Measurements from ENCODE around the gene ITGB3BP. TPM values are rescaled to one million over a fixed set of nuclear protein-coding genes. Genes with fewer than 3 reads are reported as not detected.

Gene ITGB3BP
- polyA plus RNA-seq, 1 donor (not counting 4 experiments of a cell fraction or from before 2014, with no cell fraction given) = 19.5 TPM

GRCh38 chr1:63435161-63435560 is 87.9 kb downstream of the ITGB3BP start:
- H3K4me1 ChIP-seq (ENCODE audit: control insufficient read depth, extremely low read depth, insufficient read depth, low read length) = no peaks in the 10 kb centered on the region
- no peaks in the 10 kb centered on the region for H4K20me1 ChIP-seq (ENCODE audit: control insufficient read depth, extremely low read depth, insufficient read depth, low read length)
- H3K9me1 ChIP-seq (ENCODE audit: control insufficient read depth, extremely low read depth, insufficient read depth, low read length) = no peaks in the 10 kb centered on the region
- TF ChIP-seq CTCF (optimal IDR thresholded peaks at IDR 0.05 in 1 of 3, IDR thresholded peaks at IDR 0.05 in 1 of 3, conservative IDR thresholded peaks at IDR 0.05 in 1 of 3; ENCODE audit: extremely low read depth in 1 of 3, insufficient read depth in 2 of 3, low read length in 3 of 3) = no peak
- TF ChIP-seq EZH2 (IDR thresholded peaks at IDR 0.05; ENCODE audit: low read length) = no peak
- no peak for DNase-seq (ENCODE audit: low read depth, low spot score)
- no peak overlapping the region for H3K27ac ChIP-seq (ENCODE audit: control insufficient read depth, insufficient read depth, low read length)
- dilution Hi-C loops (cut with MboI; ENCODE audit: extremely low pct_ligation_motif_present, low sequenced_read_pairs) = no loop called here
- H3K79me2 ChIP-seq (ENCODE audit: control insufficient read depth, insufficient read depth, low read length) = no peaks in the 10 kb centered on the region
- FAIRE-seq = no peak
- H3K4me2 ChIP-seq (ENCODE audit: control insufficient read depth, extremely low read depth, insufficient read depth, low read depth, low read length) = no peak overlapping the region
- no peak overlapping the region for H3K9ac ChIP-seq (ENCODE audit: control insufficient read depth, extremely low read depth, insufficient read depth, low read length)
- no peaks in the 10 kb centered on the region for H3K27me3 ChIP-seq (ENCODE audit: control insufficient read depth, extremely low read depth, insufficient read depth, low read length)
- H3K4me3 ChIP-seq (ENCODE audit: control insufficient read depth in 2 of 3, extremely low read depth in 1 of 3, insufficient read depth in 2 of 3, low read depth in 1 of 3, low read length in 3 of 3) = no peak overlapping the region
- no peaks in the 10 kb centered on the region for H3K9me3 ChIP-seq (ENCODE audit: control insufficient read depth, low read depth, low read length)
- H2AFZ ChIP-seq (ENCODE audit: control insufficient read depth, low read length) = no peak overlapping the region
- no peaks in the 10 kb centered on the region for H3K36me3 ChIP-seq (ENCODE audit: control insufficient read depth in 2 of 2, extremely low read depth in 1 of 2, insufficient read depth in 2 of 2, low read length in 2 of 2)

GRCh38 chr1:63429281-63429680 is 93.7 kb downstream of the ITGB3BP start:
- H3K4me1 ChIP-seq (ENCODE audit: control insufficient read depth, extremely low read depth, insufficient read depth, low read length) = no peaks in the 10 kb centered on the region
- no peak overlapping the region for H2AFZ ChIP-seq (ENCODE audit: control insufficient read depth, low read length)
- TF ChIP-seq CTCF (optimal IDR thresholded peaks at IDR 0.05 in 1 of 3, IDR thresholded peaks at IDR 0.05 in 1 of 3, conservative IDR thresholded peaks at IDR 0.05 in 1 of 3; ENCODE audit: extremely low read depth in 1 of 3, insufficient read depth in 2 of 3, low read length in 3 of 3) = no peak
- no peak for TF ChIP-seq EZH2 (IDR thresholded peaks at IDR 0.05; ENCODE audit: low read length)
- DNase-seq (ENCODE audit: low read depth, low spot score) (no peak), FAIRE-seq (no peak)
- no peaks in the 10 kb centered on the region for H3K9me3 ChIP-seq (ENCODE audit: control insufficient read depth, low read depth, low read length)
- H3K79me2 ChIP-seq (ENCODE audit: control insufficient read depth, insufficient read depth, low read length) = no peaks in the 10 kb centered on the region
- no peaks in the 10 kb centered on the region for H3K27me3 ChIP-seq (ENCODE audit: control insufficient read depth, extremely low read depth, insufficient read depth, low read length)
- no peak overlapping the region for H3K9ac ChIP-seq (ENCODE audit: control insufficient read depth, extremely low read depth, insufficient read depth, low read length)
- H3K36me3 ChIP-seq (ENCODE audit: control insufficient read depth in 2 of 2, extremely low read depth in 1 of 2, insufficient read depth in 2 of 2, low read length in 2 of 2) = no peaks in the 10 kb centered on the region
- no peak overlapping the region for H3K4me2 ChIP-seq (ENCODE audit: control insufficient read depth, extremely low read depth, insufficient read depth, low read depth, low read length)
- dilution Hi-C loops (cut with MboI; ENCODE audit: extremely low pct_ligation_motif_present, low sequenced_read_pairs) = no loop called here
- no peak overlapping the region for H3K4me3 ChIP-seq (ENCODE audit: control insufficient read depth in 2 of 3, extremely low read depth in 1 of 3, insufficient read depth in 2 of 3, low read depth in 1 of 3, low read length in 3 of 3)
- no peak overlapping the region for H3K27ac ChIP-seq (ENCODE audit: control insufficient read depth, insufficient read depth, low read length)
- no peaks in the 10 kb centered on the region for H4K20me1 ChIP-seq (ENCODE audit: control insufficient read depth, extremely low read depth, insufficient read depth, low read length)
- H3K9me1 ChIP-seq (ENCODE audit: control insufficient read depth, extremely low read depth, insufficient read depth, low read length) = no peaks in the 10 kb centered on the region
